Activated T-helper 1 cell treated with anti-CD3 and anti-CD28 coated beads, Interleukin-2, amount 50 U/mL, for 16 hours (primary cell): ENCODE data around the gene ATG7.
"Not testable (repeated sequence)": the region's sequence is repeated elsewhere in the genome, so short reads cannot be mapped to it uniquely, and the experiment has no call there.

Experiments
- DNase-seq, 2 donors: peaks; one replicate each; pipeline ENCODE4 v3.0.0-alpha.2; 2020; ENCODE audit warnings: low read depth in 1 of 2, low spot score in 1 of 2

ATG7 gene

DNA sequence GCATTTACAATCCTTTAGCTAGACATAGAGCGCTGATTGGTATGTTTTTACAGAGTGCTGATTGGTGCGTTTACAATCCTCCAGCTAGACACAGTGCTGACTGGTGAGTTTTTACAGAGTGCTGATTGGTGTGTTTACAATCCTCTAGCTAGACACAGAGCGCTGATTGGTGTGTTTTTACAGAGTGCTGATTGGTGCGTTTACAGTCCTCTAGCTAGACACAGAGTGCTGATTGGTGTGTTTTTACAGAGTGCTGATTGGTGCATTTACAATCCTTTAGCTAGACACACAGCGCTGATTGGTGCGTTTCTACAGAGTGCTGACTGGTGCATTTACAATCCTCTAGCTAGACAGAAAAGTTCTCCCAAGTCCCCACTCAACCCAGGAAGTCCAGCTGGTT, 76.7 kb downstream of the ATG7 start:
- not testable (repeated sequence) for DNase-seq

DNA sequence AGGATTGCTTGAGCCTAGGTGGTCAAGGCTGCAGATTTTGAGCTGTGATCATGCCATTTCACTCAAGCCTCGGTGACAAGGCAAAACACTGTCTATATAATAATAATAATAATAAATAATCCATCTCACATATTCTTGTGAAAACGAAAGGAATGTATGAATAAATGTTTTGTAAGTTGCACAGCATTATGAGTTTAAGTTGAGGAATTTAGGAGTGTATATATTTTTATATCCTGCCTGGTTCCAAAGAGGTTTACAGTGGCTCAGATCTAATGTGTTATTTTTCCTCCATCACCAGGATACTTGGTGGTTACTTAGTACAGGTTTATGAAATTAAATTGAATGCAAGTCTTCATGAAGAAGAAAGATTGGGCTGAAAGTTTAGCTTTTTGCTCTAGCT, 77.2 kb downstream of the ATG7 start:
- DNase-seq: no peak

DNA sequence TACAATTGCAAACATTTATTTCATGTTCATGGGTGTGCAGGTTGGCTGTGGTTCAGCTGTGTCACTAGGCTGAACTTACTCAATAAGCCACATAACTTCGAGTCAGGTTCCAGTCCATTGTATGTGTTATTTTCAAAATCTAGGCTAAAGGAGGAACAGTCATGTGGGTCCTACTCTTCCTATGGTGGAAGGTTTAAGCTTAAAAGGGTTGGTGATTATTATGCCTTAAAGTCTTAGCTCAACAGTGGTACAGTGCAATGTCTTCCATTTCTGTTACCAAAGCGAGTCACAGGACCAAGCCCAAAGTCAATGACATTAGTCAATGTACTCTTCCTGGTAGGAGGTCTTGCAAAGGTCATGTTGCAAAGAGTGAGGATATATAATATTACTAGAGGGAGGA, 78.2 kb downstream of the ATG7 start:
- DNase-seq: no peak

DNA sequence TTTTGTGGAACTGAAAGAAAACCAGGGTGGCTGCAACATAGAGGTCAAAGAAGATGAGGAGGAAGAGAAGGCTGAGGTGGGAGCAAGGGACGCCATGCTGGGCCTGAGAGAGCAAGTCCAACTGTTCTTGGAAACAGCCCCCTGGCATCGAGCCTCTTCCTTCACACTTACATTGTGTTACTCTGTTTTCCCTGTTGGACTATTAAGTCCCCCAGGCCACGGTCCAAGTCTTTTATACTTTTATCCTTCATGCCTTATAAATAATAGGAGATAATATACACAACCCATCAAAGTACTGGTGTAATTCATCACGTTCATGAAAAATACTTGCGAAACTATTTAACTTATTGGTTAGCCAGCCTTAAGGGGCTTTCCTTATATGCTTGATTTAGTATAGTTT, 79.3 kb downstream of the ATG7 start:
- DNase-seq: no peak

DNA sequence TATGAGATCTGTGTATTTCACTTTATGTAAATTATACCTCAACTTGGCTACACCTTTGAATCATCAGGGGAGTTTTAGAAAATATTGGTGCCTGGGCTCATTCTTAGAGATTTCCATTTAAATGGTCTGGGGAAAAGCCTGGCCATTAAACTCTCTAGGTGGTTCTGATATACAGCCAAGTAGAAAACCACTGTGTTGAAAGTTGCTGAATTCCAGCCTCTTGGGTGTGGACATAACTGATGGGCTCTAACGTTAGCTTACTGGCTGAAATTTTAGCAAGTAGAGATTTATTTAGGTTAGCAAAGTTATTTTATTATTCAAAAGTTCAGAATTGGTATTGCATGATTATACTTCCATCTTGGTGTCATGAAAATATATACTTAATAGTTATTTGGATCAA, 84.1 kb downstream of the ATG7 start:
- DNase-seq: no peak

DNA sequence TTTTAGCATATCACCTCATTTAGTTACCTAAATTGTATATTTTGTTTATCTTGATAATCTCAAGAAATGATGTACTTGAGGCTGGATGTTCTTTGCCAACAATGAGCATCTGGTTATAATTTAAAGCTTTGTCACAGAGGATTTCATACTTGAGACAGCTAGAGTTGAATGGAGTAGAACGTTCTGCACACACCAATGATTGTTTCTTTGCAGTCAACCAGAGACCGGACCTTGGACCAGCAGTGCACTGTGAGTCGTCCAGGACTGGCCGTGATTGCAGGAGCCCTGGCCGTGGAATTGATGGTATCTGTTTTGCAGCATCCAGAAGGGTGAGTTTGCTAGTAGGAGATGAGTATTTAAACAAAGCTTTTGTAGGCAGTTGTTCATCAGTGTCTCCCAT, 90.4 kb downstream of the ATG7 start:
- no peak for DNase-seq

DNA sequence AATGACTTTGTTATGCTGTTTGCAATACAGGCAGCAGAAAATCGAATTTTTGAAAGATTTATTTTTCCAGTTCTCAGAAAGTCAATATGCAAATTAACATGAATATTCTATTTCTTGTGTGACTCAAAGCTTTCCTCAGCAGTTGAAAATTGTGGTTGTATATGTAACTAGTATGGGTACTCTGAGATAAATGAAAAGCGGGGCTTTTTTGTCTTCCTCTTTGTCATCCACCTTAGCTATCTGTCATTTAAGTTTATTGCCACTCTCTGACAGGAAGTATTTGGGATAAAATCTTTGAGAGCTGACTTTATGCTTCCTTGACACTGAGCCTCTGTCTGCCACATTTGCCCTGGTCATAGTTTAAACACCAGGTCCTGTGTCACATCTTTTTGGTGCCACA, 91.5 kb downstream of the ATG7 start:
- no peak for DNase-seq

DNA sequence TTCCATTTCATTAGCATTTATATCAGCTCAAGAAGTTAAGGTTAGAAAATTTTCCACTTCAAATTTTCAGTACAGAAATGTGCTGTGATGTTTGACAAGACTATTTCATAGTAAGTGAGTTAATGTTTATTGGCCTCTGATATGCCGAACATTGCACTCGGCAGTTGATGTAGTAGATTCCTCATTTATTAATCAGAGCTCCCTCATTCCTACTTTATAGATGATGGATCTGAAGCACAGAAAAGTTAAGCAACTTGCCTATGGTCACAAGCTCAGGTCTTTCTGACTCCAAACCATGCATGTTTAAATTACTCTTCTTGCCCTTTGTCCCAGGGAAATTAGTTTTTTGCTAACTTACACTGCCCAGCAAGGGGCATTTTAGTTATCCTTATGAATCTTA, 92.0 kb downstream of the ATG7 start:
- DNase-seq: no peak

DNA sequence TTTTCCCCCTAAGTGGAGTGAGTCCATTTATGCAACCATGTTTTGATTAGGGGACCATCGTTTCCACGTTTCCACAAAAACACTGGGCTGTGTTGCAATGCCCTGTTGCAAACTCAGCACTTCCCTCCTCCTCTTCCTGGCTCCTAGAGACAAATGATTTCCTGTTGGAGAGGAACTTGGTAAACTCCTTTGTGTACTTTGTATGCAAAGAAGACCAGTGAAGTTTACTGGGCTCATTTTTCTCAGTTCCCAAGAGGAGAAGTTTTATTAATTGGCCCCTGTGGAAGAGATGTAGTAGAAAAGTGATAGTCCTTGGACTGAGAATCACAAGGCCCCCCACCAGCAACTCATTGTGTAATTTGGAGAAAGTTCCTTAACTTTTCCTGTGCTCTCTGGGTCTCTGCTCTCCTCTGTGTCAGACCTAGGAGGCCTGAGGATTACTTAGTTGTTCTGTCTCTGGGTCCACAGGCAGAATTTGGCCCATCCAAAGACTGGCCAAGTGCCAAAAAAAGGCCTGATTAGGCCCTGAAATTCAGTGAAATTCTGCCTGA, 95.0 kb downstream of the ATG7 start:
- no peak for DNase-seq

DNA sequence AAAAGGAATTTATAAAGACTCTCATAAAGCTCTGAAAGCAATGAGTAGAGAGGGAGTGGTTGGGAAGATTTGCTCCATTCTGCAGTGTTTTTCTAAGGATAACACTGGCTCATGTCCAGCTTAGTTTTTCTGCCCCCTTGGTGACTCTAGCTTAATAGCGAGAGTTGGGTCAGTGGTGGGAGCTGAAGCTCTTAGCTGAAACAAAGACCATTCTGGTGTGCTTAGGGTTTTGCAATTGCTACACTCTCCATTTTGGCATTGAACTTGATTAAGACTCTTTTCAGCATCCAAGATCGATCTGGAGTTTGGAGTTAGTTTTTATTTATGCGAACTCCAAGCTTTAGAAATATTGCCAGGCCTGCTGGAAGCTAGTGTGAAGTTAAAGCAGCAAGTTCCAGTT, 98.0 kb downstream of the ATG7 start:
- DNase-seq: no peak

DNA sequence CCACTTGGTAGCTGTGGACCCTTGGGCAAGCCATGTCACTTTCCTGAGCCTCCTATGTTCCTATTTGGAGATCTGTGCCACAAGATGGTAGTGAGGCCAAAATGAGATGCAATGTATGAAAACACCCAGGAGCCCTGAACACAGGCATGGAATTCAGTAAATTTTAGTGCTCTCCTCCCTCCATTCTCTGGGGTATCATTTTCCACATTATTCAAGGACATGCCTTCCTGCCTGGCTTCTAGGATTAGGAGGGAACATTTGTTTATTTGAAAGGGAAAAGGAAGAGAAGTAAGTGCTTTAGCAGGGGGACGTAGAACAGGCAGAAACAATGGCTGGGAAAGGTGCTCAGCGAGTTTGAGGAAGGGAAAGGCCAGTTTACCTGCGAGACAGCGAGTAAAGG, 98.8 kb downstream of the ATG7 start:
- DNase-seq: no peak

DNA sequence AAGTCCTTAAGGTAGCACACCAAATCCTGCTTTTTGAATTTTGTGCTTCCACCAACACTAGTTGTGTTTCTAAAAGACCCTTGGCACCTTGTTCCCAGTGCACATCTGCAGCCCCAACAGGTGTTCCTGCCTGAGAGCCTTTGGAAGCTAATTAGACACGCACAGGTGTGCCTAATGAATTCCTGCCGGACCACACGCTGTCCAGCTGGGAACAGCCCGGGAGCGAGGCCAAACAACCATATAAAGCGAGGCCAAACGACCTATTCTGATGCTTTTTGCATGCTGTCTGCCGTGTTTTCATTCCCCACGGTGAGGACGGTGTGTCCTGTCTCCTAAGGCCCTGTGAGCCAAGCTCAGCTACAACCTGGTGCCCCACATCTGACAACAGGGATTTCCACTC, 99.5 kb downstream of the ATG7 start:
- DNase-seq: no peak

DNA sequence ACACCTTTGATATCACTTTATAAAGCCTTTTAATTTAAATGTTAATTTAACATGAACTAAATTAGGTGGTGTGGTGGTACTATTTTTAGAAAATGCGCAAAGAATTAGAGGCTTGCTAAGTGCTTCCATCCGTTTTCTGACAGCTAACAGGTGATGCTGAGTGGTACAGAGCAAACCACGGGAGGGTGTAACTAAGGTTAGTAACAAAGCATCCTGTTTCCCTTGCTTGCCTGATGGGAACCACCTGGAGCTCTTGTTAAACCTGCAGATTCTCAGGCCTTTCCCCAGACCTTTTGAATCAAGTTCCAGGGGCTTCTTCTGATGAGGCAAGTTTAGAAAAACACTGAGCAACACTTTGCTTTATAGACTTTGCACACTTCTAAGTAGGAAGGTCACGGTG, 101.0 kb downstream of the ATG7 start:
- DNase-seq: no peak

DNA sequence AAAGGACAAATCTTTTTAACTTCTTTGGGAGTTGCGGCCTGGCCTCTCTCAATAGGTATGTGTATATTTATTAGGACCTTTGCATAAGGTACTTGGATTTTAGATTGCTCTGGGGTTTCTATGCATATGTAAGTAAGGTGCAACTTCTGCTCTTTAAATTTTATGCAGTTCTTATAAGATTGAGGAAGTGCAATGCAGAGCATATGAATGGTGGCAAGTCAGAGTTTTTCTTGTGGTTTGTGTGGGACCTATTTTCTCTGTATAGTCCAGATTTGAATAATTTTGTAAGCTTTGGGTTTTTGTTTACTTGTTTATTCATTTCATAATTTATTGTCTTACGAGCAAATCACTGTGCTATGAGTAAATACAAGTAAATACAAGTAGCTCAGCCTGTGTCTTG, 101.5 kb downstream of the ATG7 start:
- no peak for DNase-seq

DNA sequence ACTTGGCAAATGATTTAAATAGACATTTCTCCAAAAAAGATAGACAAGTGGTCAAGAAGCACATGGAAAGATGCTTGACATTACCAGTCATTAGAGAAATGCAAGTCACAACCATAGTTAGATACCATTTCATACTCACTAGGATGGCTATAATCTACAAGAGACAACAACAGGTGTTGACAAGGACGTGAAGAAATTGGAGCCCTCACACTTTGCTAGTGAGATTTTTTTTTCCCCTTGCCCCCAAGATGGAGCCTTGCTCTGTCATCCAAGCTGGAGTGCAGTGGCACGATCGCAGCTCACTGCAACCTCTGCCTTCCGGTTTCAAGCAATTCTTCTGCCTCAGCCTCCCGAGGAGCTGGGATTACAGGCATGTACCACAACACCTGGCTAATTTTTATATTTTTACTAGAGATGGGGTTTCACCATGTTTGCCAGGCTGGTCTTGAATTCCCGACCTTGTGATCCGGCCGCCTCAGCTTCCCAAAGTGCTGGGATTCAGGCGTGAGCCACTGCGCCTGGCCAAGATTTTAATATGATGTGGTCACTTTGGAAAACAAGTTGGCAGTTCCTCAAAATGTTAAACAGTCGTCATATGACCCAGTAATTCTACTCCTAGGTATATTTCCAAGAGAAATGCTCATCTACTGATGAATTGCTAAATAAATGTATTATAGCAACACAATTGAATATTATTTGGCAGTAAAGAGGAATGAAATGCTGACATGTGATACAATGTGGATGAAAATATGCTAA, 103.3 kb downstream of the ATG7 start:
- DNase-seq: no peak

DNA sequence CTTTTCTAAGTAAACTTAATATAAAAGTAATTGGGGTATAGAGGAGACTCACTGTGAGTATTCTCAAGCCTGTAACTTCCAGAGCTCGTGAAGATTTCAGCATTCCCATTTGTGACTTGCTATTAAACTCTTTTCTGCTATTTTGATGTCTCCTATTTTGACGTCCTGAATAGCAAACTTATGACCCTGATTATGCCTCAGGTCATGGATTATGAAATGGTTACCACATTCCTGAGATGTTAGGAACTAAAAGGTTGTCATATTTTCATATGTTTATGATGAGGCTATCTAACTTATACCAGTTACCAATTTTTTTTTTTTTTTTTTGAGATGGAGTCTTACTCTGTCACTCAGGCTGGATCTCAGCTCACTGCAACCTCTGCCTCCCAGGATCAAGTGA, 105.5 kb downstream of the ATG7 start:
- DNase-seq: no peak

DNA sequence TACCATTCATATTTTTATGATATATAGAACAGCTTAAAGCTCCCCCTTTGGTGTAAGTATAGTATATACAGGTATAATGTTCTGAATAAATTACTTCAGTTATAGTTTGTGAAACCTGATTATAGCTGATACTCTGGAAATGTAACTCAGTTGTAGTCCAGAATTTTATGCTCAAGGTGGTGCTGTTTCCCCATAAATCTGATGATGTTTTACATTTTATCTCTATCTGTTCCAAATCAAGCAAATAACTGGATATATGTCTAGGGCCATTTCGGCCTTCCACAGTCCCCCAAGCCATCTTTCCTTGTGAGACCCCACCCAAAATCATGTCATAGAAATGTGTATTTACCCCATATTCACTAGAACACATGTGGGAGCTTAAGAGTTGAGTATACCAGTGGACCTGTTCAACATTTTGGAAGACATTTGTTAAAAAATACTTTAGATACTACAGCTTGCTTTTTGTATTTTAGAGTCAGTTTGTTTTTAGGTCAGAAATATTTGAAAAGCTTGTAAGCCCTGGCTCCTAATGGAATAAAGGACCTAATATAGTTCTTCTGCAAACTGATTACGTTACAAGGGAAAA, 107.1 kb downstream of the ATG7 start:
- no peak for DNase-seq

DNA sequence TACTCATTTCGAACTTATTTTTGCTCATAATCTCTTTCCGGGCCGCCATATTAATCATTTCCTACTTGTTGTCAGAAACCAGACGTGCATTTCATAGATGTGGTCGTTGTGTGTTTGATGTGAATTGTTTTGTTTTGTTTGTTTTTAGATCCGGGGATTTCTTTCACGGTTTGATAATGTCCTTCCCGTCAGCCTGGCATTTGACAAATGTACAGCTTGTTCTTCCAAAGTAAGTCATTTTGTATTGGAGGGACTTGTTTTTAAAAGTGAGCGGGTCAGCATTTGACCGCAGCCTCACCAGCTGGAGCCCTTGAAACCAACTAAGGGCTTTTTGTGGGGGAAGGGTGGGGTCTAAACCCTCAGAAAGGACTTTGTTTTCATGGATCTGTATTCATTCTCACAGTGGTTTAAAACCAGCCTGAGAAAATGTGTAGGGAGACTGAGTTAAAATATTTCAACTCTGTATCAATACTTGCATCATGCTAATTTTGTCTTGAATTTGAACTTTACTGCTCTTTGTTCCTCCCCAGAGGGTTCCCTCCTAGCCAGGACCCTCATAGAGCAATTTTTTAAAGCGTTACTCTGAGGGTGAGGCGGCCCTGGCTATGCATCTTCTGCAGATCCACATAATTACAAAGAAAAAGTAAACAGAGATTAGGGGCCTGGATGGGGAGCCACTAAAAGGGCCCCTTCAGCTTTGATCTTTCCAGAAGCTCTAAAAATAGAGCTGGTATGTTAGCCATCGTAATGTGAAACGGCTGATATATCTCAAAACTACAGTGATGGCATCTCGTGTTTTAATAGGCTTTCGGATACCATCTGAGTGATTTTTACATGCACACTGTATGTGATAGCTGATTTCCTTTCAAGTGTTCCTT, 107.9 kb downstream of the ATG7 start:
- DNase-seq: no peak

DNA sequence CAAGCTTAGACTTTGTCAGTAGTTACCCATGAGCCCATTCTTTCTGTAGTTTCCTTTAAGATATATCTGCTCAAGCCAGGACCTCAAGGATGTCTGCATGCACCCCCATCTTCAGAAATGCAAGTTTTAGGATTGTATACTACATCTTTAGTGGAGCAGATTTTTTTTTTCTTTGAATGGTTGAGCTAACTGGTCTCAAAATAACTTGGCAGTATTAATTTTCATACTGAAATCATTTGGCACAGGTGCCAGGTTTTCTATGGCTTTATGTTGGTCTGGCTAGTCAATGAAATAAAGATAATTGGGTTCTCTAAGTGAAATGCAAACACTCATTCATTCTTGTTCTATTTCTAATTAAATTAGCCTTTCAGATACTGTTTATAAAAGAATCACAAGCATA, 108.9 kb downstream of the ATG7 start:
- DNase-seq: no peak

DNA sequence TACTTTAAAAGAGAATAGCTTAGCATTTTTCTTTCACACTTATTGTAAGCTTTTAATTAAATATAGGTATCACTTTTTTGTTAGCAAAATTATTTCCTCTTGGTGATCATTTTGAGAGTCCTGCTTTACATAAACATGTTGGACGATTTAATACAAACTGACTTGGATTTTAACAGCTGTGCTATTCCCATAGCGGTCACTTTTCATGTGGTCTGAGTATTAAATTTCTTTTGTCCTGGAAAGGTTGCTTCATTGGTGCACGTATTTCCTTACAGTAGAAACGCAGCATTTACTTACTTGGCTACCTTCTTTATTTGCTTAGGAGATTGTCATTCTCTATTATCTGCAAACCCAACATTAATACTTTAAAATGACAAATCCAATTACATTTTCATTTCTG, 109.4 kb downstream of the ATG7 start:
- DNase-seq: no peak

DNA sequence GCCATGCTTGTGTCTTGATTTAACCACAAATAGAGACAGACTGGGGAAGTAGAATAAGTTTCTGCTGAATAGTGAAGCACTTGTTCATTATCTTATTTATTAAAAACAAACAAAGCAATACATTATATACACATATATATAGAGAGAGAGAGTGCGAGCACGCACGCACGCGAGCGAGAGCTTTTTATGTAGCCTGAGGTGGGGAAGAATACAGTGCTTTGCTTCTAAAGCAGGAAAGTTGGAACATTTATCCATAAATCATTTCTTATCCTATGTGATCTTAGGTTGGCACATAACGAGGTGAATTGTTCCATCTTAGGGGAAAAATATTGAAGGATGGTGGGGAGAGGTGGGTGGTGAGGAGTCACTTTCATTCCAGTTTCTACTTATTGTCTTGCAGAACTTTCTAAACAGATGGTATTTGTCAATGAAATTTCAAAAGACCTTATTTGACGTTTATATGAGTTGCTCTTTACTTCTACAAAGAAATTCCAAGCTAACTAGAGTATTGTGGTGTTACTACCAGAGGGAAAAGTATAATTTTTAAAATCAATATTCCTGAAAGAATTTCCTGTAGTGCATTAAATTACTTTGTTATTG, 110.0 kb downstream of the ATG7 start:
- DNase-seq: no peak

DNA sequence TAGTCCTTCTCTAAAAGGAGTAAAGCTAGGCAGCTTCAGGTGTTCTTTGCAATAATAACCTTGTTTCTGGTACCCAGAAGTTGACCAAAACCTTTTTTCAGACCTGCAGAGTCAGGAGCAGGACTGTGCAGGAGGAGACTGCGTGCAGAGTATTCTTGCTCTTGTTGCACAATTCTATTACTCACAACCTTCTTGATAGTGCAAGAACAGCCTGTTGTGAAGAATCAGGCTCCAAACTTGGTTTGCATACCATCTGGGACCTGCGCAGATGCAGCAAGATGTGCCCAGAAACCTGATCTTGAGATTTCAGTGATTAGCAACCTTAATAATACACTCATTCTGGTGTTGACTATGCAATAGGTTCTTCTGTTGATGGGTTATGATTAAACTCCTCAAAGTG, 111.9 kb downstream of the ATG7 start:
- DNase-seq: no peak
